Pancreas (tissue), 10 donors: ENCODE data around the gene FRMD4B. TPM values are rescaled to one million over a fixed set of nuclear protein-coding genes. Genes with fewer than 3 reads are reported as not detected.
A peak's percentile ranks its signal among the peaks of the same experiment; 100 is the strongest.

ENCODE experiments used
- ATAC-seq, 4 donors: fragments of 200-7000 bp; cut with Tn5 transposase; one replicate each; pipeline versions ENCODE4 v1.8.0 to v1.9.1; 2020; ENCODE audit warnings: mild to moderate bottlenecking in 4 of 4, moderate library complexity in 4 of 4
- DNase-seq, 6 donors: peaks; one replicate each; pipeline ENCODE4 v3.0.0-alpha.2; 2020
- FAIRE-seq: peaks from 2 replicates; lab custom pipeline; 2012; peaks lifted over from hg19 to GRCh38; lab: Jason Lieb, UNC
- H3K27ac ChIP-seq, 4 donors: fragments of 200-600 bp; sonication (generic); 1 replicate in 3 of 4; 2 replicates in 1 of 4; pipeline versions ENCODE4 v1.5.0 to v1.8.0; 2020
- H3K27me3 ChIP-seq, 4 donors: fragments of 200-600 bp; one replicate each; pipeline ENCODE4 v1.8.0; 2021
- H3K36me3 ChIP-seq, 3 donors: fragments of 200-600 bp; sonication (generic) in 1 of 3; one replicate each; pipeline versions ENCODE4 v1.5.0 to v1.8.0; 2020 to 2021
- H3K4me1 ChIP-seq, 3 donors: fragments of 200-600 bp; one replicate each; pipeline ENCODE4 v1.8.0; 2021
- H3K4me3 ChIP-seq, 4 donors: fragments of 200-600 bp; sonication (generic) in 2 of 4; one replicate each; pipeline versions ENCODE4 v1.5.0 to v1.8.0; 2020 to 2021
- H3K9me3 ChIP-seq, 4 donors: fragments of 200-600 bp; one replicate each; pipeline ENCODE4 v1.8.0; 2021
- WGBS, 2 donors: extraction: QIAGEN DNeasy Blood & Tissue Kit; methylation state at CpG; one replicate each; pipeline ENCODE4 v1.1.7; 2013; 5-methylcytosine and 5-hydroxymethylcytosine counted together
- intact Hi-C, 3 donors: fragments of 100-400 bp; cut with DNase I; formaldehyde crosslinking; loops; one replicate each; pipeline versions ENCODE4 v1.11.1 to v1.14.2; 2022
- polyA plus RNA-seq, 2 donors: library from polyadenylated mRNA; stranded (reverse); fragments of 200-250 nt; gene quantifications; one replicate each; pipeline ENCODE4 v1.2.3, GENCODE V29; 2013
- total RNA-seq, 6 donors: library from RNA; stranded (reverse); fragmentation: NEBNext Ultra II Directional in 4 of 6; extraction: Animal tissue kit (Norgen Biotek cat#: 25700) in 4 of 6; gene quantifications; one replicate each; pipeline versions ENCODE4 v1.2.1 to v1.2.4, GENCODE V29; 2021 to 2023
- TF ChIP-seq, protein P1 (sequence below), 4 donors: fragments of 200-600 bp; sonication (generic) in 3 of 4; IDR thresholded peaks; one replicate each; pipeline versions ENCODE4 v1.5.0 to v1.8.0; 2021; ENCODE audit warnings: antibody characterized with exemption in 4 of 4
- donor health status: healthy with polysubstance abuse.
- donor health status: DM: no; HTN: no; CAD: no; lungs with moderate emphysema.
- donor health status: DM: no; HTN: no; CAD: no.
- donor health status: control.
- donor health status: control.
- donor health status: Bipolar disorder and iron deficiency.
- donor health status: DM: yes; HTN: yes; CAD: no.
- donor health status: DM: no; HTN: no; CAD: no.
- donor health status: DM: no; HTN: no; CAD: no.
- donor health status: DM: yes; HTN: yes; CAD: no.

The FRMD4B gene
- total and polyA plus RNA-seq, 8 donors: 4.9 to 20.0 (median 7.3) TPM

- Histone ChIP-seq H3K27me3 (peaks cover 0 to 16% (median 0%) of the 10 kb centered on the region in 4 donors), H3K36me3 (no peaks in the 10 kb centered on the region), H3K4me1 (peaks cover 0 to 4% (median 0%) of the 10 kb centered on the region in 3 donors), H3K9me3 (no peaks in the 10 kb centered on the region), H3K4me3 (no peak overlapping the region), H3K27ac (no peak overlapping the region)
- TF ChIP-seq, protein P1, sequence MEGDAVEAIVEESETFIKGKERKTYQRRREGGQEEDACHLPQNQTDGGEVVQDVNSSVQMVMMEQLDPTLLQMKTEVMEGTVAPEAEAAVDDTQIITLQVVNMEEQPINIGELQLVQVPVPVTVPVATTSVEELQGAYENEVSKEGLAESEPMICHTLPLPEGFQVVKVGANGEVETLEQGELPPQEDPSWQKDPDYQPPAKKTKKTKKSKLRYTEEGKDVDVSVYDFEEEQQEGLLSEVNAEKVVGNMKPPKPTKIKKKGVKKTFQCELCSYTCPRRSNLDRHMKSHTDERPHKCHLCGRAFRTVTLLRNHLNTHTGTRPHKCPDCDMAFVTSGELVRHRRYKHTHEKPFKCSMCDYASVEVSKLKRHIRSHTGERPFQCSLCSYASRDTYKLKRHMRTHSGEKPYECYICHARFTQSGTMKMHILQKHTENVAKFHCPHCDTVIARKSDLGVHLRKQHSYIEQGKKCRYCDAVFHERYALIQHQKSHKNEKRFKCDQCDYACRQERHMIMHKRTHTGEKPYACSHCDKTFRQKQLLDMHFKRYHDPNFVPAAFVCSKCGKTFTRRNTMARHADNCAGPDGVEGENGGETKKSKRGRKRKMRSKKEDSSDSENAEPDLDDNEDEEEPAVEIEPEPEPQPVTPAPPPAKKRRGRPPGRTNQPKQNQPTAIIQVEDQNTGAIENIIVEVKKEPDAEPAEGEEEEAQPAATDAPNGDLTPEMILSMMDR (IDR thresholded peaks at IDR 0.05): no peak
- FAIRE-seq (no peak), ATAC-seq (no peak), DNase-seq (no peak)
- intact Hi-C loops: no loop called here
- WGBS, 2 donors: 48 to 64% methylated on average over 4 of the region's 4 CpGs
These were observed 2.4 kb upstream of the FRMD4B start for GRCh38 chr3:69388241-69388640.

- FAIRE-seq (no peak), ATAC-seq (no peak), DNase-seq (no peak)
- H3K4me1 ChIP-seq: peaks cover 0 to 4% (median 0%) of the 10 kb centered on the region in 3 donors
- H3K27me3 ChIP-seq: peaks cover 0 to 16% (median 0%) of the 10 kb centered on the region in 4 donors
- intact Hi-C loops: no loop called here
- no peak overlapping the region for H3K27ac ChIP-seq
- WGBS, 2 donors: 23 to 30% methylated on average over 8 of the region's 8 CpGs
- TF ChIP-seq, protein P1 (IDR thresholded peaks at IDR 0.05): no peak
- H3K9me3 ChIP-seq: no peaks in the 10 kb centered on the region
- peak overlapping the region in 1 of 4 donors; percentile 50 for H3K4me3 ChIP-seq
- no peaks in the 10 kb centered on the region for H3K36me3 ChIP-seq
These were observed 883 bp upstream of the FRMD4B start for GRCh38 chr3:69386556-69387385.

DNA sequence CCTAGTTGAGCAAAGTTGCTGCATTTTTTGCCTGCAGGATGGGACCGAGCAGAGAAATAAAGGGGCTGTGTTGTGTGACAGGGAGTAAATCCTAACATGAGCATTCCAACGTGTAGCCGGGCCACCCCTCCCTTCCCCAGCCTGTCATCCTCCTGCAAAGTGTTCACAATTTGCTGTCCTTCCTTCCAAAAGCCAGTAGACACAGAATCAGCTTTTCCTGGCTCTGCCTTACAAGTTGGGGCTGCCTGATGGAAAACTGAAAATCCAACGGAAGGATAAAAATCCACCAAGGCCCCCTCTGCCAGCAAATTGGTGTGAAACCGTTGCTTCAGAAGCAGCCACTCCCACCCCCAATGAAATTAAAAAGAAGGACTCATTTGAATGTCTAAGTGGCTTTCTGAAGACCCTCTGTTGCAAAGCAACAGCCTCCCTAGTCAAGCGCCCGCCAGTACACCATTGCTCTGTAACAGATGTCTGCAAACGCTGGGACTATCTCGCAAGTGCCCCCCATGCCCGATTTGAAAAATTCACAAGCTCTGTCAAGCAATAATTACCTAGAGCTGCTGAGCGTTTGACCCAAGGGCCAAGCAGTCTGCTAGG is 665 bp downstream of the FRMD4B start:
- DNase-seq: no peak
- intact Hi-C loops: no loop called here

DNA sequence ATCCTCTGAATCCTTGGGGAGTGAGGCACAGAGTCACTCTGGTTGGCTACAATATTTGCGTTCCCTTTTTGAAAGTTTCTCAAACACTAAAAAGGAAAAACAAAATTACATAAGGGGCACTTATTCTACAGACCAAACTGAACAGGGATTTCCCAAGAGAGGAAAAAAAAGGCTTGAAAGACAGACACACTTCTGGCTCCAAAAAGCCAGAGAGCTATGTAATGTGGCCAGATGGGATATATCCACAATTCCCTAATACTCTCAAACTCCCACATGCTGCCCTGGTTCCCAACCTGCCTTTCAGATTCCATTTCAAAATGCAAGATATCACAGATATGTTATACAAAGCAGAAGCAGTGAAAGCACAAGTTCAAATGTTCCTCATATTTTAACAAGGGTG is 1.6 kb downstream of the FRMD4B start:
- DNase-seq: no peak
- intact Hi-C loops: no loop called here
- Histone ChIP-seq H3K27ac (no peak overlapping the region), H3K9me3 (no peaks in the 10 kb centered on the region), H3K4me3 (no peak overlapping the region), H3K27me3 (peaks cover 0 to 11% (median 0%) of the 10 kb centered on the region in 4 donors), H3K4me1 (peaks cover 0 to 4% (median 0%) of the 10 kb centered on the region in 3 donors), H3K36me3 (no peaks in the 10 kb centered on the region)
- no peak for FAIRE-seq
- whole genome bisulfite sequencing, 2 donors: 76 to 82% methylated on average over 1 of the region's 1 CpG
- TF ChIP-seq, protein P1 (IDR thresholded peaks at IDR 0.05): no peak
- ATAC-seq: no peak

More for the DNA sequence above, 665 bp downstream of the FRMD4B start:
- Histone ChIP-seq H3K27me3 (peaks cover 0 to 16% (median 0%) of the 10 kb centered on the region in 4 donors), H3K4me3 (peak overlapping the region in 3 of 4 donors; percentile 22 to 50 (median 36)), H3K9me3 (no peaks in the 10 kb centered on the region), H3K4me1 (peaks cover 0 to 4% (median 0%) of the 10 kb centered on the region in 3 donors), H3K36me3 (no peaks in the 10 kb centered on the region), H3K27ac (no peak overlapping the region)
- WGBS, 2 donors: 27% methylated on average over 11 of the region's 11 CpGs
- ATAC-seq (peak in 1 of 4 donors; percentile 10), FAIRE-seq (no peak)
- TF ChIP-seq, protein P1 (IDR thresholded peaks at IDR 0.05): no peak
